A673 (cell line): Measurements from ENCODE around the gene LINC00237. TPM values are rescaled to one million over a fixed set of nuclear protein-coding genes. Genes with fewer than 3 reads are reported as not detected.

Experiments
- BruUV-seq: library from RNA; stranded (reverse); fragments of 400-500 nt; replicated peaks from 2 replicates; lab custom pipeline; 2021; lab: Mats Ljungman, UMichigan
- CTCF ChIA-PET: fragments of 300-600 bp; sonication (Branson Sonifier 250); formaldehyde crosslinking; loops from one replicate; lab custom pipeline; 2022; ENCODE audit warnings: antibody characterized with exemption; lab: Charles Lee
- POLR2A ChIA-PET: fragments of 300-600 bp; sonication (Branson Sonifier 250); formaldehyde crosslinking; loops from one replicate; lab custom pipeline; 2022; ENCODE audit warnings: antibody characterized with exemption; ENCODE audit not compliant: low non-redundant PET; lab: Charles Lee
- DNase-seq: peaks from one replicate; pipeline ENCODE4 v3.0.0-alpha.2; 2015; ENCODE audit warnings: low spot score
- H3K27ac ChIP-seq: fragments of 200-600 bp; sonication (generic); 2 replicates; pipeline ENCODE4 v1.5.1; 2016; ENCODE audit warnings: mixed run types, low read depth, mild to moderate bottlenecking, mixed read lengths, antibody characterized with exemption, low read length; ENCODE audit not compliant: poor library complexity, severe bottlenecking
- H3K27me3 ChIP-seq: fragments of 200-600 bp; sonication (generic); replicated peaks from 2 replicates; pipeline ENCODE4 v1.6.1; 2017; ENCODE audit warnings: mixed run types, low read depth, mild to moderate bottlenecking, mixed read lengths, antibody characterized with exemption, low read length; ENCODE audit not compliant: insufficient read depth, poor library complexity
- H3K36me3 ChIP-seq: fragments of 200-600 bp; sonication (generic); 2 replicates; pipeline ENCODE4 v1.6.1; 2016; ENCODE audit warnings: mixed run types, mild to moderate bottlenecking, mixed read lengths, antibody characterized with exemption, low read length; ENCODE audit not compliant: insufficient read depth, poor library complexity, severe bottlenecking
- H3K4me1 ChIP-seq: fragments of 200-600 bp; sonication (generic); 2 replicates; pipeline ENCODE4 v1.6.1; 2017; ENCODE audit warnings: mixed run types, mild to moderate bottlenecking, mixed read lengths, antibody characterized with exemption, low read length; ENCODE audit not compliant: insufficient read depth, poor library complexity, severe bottlenecking
- H3K4me3 ChIP-seq: fragments of 200-600 bp; sonication (generic); 2 replicates; pipeline ENCODE4 v1.5.1; 2016; ENCODE audit warnings: low read depth, mixed run types, mild to moderate bottlenecking, mixed read lengths, low read length; ENCODE audit not compliant: poor library complexity, severe bottlenecking
- H3K9me3 ChIP-seq: fragments of 200-600 bp; sonication (generic); 2 replicates; pipeline ENCODE4 v1.6.1; 2016; ENCODE audit warnings: mixed run types, low read depth, mild to moderate bottlenecking, mixed read lengths, antibody characterized with exemption, low read length; ENCODE audit not compliant: poor library complexity, severe bottlenecking
- CTCF ChIP-seq: fragments of 300-800, 200-600 bp; sonication (generic); conservative IDR thresholded peaks from 2 replicates; pipeline ENCODE4 v1.5.1; 2017; ENCODE audit warnings: low read depth, mild to moderate bottlenecking, antibody characterized with exemption, low read length, moderate library complexity, mixed read lengths
- EZH2 ChIP-seq: fragments of 200-600 bp; sonication (generic); IDR thresholded peaks from 2 replicates; pipeline ENCODE4 v1.6.1; 2017; ENCODE audit warnings: borderline replicate concordance, low read depth, mild to moderate bottlenecking, mixed read lengths, antibody characterized with exemption, low read length; ENCODE audit not compliant: poor library complexity, severe bottlenecking
- intact Hi-C: fragments of 100-400 bp; cut with micrococcal nuclease; formaldehyde crosslinking; loops from one replicate; pipeline ENCODE4 v1.10.0; 2022; ENCODE audit not compliant: unreplicated experiment
- total RNA-seq: library from RNA; stranded (reverse); gene quantifications from 2 replicates; pipeline ENCODE4 v1.2.3, GENCODE V29; 2021

The LINC00237 gene
- total RNA-seq, 1 experiment from 2014 or later: not detected

GRCh38 chr20:21126581-21126870 lies 20.4 kb upstream of the LINC00237 start:
- POLR2A ChIA-PET: no interaction called here

GRCh38 chr20:21125849-21126580 lies 19.9 kb upstream of the LINC00237 start, which contains the start of gene KIZ:
Gene KIZ (plus strand): TSS chr20:21126082. CDS start chr20:21126116, 34 bp downstream.
- TF ChIP-seq EZH2: no peak
- TF ChIP-seq CTCF: peak; percentile 37; the same call in 1 of the 2 replicates
- no TSS peak for BruUV-seq
- Histone ChIP-seq H3K9me3 (no peaks in the 10 kb centered on the region), H3K27ac (peak within 1 kb of the TSS; percentile 57), H3K4me1 (peaks cover 3% of the 10 kb centered on the region), H3K4me3 (peak within 1 kb of the TSS; percentile 98), H3K36me3 (no peaks in the 10 kb centered on the region), H3K27me3 (no peaks in the 10 kb centered on the region)
- POLR2A ChIA-PET: no interaction called here
- intact Hi-C loops: no loop called here
- DNase-seq: peak; percentile 94
- CTCF ChIA-PET: no interaction called here

More at GRCh38 chr20:21126581-21126870, 20.4 kb upstream of the LINC00237 start:
- Histone ChIP-seq H3K9me3 (no peaks in the 10 kb centered on the region), H3K4me3 (peak overlapping the region; percentile 98), H3K27ac (peak overlapping the region; percentile 57), H3K27me3 (no peaks in the 10 kb centered on the region), H3K36me3 (no peaks in the 10 kb centered on the region), H3K4me1 (peaks cover 3% of the 10 kb centered on the region)
- CTCF ChIA-PET: no interaction called here
- TF ChIP-seq CTCF (no peak), EZH2 (no peak)
- intact Hi-C loops: no loop called here
- no peak for DNase-seq
- TSS peak; percentile 63 for BruUV-seq

- DNase-seq: peak; percentile 55
- peaks cover 3% of the 10 kb centered on the region for H3K4me1 ChIP-seq
- H3K4me3 ChIP-seq: peak overlapping the region; percentile 98
- TF ChIP-seq CTCF (no peak), EZH2 (no peak)
- intact Hi-C loops: no loop called here
- ChIA-PET POLR2A (no interaction called here), CTCF (interaction anchor here (0.7 kb wide), 1 partner anchor 456 kb away, joined by 3 read pairs; no protein-coding TSS in a partner anchor)
- H3K9me3 ChIP-seq: no peaks in the 10 kb centered on the region
- H3K36me3 ChIP-seq: no peaks in the 10 kb centered on the region
- no peak overlapping the region for H3K27ac ChIP-seq
- no peaks in the 10 kb centered on the region for H3K27me3 ChIP-seq
- no TSS peak for BruUV-seq
Observed at GRCh38 chr20:21125072-21125848, 19.1 kb upstream of the LINC00237 start.
